ENCODE data around the gene CFAP410.

DNA sequence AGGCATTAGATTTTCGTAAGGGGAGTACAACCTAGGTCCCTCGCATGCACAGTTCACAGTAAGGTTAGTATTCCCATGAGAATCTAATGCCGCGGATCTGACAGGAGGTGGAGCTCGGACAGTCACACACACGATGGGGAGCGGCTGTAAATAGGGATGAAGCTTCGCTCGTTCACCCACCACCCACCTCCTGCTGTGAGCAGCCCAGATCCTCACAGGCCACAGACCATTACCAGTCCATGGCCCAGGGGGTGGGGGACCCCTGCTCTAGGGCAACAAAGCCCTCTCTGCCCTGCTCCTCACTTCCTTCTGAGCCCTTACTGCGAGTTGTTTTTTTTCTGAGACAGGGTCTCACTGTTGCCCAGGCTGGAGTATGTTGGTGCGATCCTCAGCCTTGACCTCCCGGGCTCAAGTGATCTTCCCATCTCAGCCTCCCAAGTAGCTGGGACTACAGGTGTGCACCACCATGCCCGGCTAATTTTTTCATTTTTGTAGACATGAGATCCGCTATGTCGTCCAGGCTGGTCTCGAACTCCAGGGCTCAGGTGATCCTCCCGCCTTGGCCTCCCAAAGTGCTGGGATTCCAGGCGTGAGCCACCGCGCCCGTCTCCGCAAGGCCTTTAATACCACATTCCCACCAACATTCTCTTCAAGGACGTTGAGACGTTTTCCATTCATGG is 35.6 kb upstream of the CFAP410 start:
- TF ChIP-seq, protein P1, sequence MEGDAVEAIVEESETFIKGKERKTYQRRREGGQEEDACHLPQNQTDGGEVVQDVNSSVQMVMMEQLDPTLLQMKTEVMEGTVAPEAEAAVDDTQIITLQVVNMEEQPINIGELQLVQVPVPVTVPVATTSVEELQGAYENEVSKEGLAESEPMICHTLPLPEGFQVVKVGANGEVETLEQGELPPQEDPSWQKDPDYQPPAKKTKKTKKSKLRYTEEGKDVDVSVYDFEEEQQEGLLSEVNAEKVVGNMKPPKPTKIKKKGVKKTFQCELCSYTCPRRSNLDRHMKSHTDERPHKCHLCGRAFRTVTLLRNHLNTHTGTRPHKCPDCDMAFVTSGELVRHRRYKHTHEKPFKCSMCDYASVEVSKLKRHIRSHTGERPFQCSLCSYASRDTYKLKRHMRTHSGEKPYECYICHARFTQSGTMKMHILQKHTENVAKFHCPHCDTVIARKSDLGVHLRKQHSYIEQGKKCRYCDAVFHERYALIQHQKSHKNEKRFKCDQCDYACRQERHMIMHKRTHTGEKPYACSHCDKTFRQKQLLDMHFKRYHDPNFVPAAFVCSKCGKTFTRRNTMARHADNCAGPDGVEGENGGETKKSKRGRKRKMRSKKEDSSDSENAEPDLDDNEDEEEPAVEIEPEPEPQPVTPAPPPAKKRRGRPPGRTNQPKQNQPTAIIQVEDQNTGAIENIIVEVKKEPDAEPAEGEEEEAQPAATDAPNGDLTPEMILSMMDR (IDR thresholded peaks at IDR 0.05; ENCODE audit: control extremely low read depth in 1 of 3, insufficient read depth in 1 of 3, low read depth in 1 of 3, low read length in 3 of 3): no peak
- TF ChIP-seq, protein P2, sequence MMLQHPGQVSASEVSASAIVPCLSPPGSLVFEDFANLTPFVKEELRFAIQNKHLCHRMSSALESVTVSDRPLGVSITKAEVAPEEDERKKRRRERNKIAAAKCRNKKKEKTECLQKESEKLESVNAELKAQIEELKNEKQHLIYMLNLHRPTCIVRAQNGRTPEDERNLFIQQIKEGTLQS (IDR thresholded peaks at IDR 0.05; ENCODE audit: insufficient read depth, low read depth, low read length): no peak

All from H1 (cell line).